Measurements from ENCODE around the gene HDAC8. TPM values are rescaled to one million over a fixed set of nuclear protein-coding genes. Genes with fewer than 3 reads are reported as not detected.
"Not testable (repeated sequence)": the region's sequence is repeated elsewhere in the genome, so short reads cannot be mapped to it uniquely, and the experiment has no call there.

Gene HDAC8
- total RNA-seq, 1 experiment from 2014 or later = 45.2 TPM

DNA sequence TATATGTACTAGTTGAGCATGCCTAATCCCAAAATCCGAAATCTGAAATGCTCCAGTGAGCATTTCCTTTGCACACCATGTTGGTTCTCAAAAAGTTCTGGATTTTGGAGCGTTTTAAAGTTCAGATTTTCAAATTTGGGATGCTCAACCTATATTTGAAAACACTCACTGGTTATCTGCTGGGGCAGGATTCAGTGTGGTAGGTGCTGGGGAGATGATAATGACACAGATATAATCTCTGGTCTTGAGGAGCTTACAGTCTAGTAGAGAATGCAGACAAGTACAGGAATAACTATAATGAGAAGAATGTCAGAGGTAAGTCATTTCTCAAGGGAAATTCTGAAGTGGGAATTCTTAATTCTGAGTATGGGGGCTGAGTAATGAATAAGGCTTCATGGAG lies 207.5 kb downstream of the HDAC8 start:
- Histone ChIP-seq H3K27me3 (no peaks in the 10 kb centered on the region), H3K4me1 (no peaks in the 10 kb centered on the region), H3K27ac (no peak overlapping the region), H3K9me3 (replicated peaks) (no peaks in the 10 kb centered on the region), H3K4me3 (no peak overlapping the region), H3K36me3 (no peaks in the 10 kb centered on the region)
- no peak for DNase-seq

- no peak overlapping the region for H3K27ac ChIP-seq
- no peak overlapping the region for H3K4me3 ChIP-seq
- H3K9me3 ChIP-seq (replicated peaks) = no peaks in the 10 kb centered on the region
- H3K36me3 ChIP-seq = no peaks in the 10 kb centered on the region
- H3K27me3 ChIP-seq = no peaks in the 10 kb centered on the region
- DNase-seq = no peak
- H3K4me1 ChIP-seq = no peaks in the 10 kb centered on the region
Observed at GRCh38 chrX:72360326-72360725, 212.3 kb downstream of the HDAC8 start.

DNA sequence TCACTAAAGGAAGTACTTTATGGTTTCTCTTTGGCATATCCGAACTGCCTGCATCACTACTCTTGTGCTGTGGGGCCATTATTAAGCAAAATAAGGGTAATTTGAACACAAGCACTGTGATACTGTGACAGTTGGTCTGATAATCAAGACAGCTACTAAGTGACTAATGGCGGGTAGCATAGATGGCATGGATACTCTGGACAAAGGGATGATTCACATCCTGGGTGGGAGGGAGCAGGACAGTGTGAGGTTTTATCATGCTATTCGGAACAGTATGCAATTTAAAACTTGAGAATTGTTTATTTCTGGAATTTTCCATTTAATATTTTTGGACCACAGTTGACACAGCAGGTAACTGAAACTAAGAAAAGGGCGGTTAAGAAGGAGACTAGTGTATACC lies 214.3 kb downstream of the HDAC8 start:
- Histone ChIP-seq H3K4me3 (no peak overlapping the region), H3K9me3 (replicated peaks) (no peaks in the 10 kb centered on the region), H3K4me1 (peaks cover 7% of the 10 kb centered on the region), H3K36me3 (no peaks in the 10 kb centered on the region), H3K27me3 (no peaks in the 10 kb centered on the region), H3K27ac (no peak overlapping the region)
- DNase-seq = no peak

DNA sequence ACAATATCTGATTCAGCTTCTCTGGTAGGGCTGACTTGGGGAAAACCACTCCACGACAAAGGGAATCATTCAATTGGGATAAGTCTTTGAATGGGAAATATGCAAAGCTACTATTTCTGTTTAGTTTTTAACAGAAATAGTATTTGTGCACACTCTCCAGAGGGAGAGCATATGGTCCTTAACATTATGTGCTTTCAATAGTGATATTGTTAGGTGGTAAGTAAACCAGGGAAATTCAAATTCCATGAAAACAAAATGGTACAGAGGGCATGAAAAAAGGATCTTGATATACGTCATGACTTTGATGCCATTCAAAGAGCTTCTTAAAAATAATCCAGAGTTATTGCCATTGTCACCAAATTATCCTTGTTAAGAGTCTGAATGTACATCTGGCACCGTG lies 219.9 kb downstream of the HDAC8 start:
- DNase-seq = no peak
- Histone ChIP-seq H3K4me1 (peaks cover 10% of the 10 kb centered on the region), H3K36me3 (peaks cover 4% of the 10 kb centered on the region; the same call in 1 of the 2 replicates), H3K4me3 (no peak overlapping the region), H3K27ac (no peak overlapping the region), H3K9me3 (replicated peaks) (no peaks in the 10 kb centered on the region), H3K27me3 (no peaks in the 10 kb centered on the region)

DNA sequence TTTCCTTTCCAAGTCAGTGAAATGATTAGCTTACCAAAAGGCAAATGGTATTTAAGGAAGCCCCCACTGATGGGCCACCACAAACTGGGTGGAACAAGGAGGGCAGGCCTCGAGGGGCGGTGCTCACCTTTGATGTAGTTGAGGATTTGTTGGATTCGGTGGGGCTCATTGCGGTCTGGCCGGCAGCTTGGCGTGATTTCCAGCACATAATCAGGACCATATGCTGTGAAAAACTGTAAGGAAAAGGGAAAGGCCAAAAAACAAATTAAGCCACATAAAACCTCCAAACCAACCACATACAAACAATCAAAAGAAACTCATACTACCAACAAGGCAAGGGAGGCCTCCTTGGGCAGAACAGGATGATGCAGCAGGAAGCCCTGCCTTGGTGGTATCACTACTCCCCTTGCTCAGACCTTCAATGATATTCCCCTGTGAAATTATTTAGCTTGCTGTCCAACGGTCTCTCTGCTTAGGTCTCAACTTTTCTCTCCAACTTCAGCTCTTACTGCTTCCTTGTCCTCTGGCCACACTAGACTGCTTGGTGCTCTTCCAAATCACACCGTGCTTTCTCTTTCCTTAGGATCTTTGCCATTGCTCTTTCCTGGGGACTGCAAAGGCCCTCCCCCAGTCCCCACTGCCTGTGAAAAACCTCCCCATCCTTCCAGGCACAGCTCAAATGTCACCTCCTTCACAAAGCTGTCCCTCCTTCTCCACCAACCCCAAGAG lies 220.9 kb downstream of the HDAC8 start:
- Histone ChIP-seq H3K9me3 (replicated peaks) (no peaks in the 10 kb centered on the region), H3K36me3 (peaks cover 4% of the 10 kb centered on the region; the same call in 1 of the 2 replicates), H3K27me3 (no peaks in the 10 kb centered on the region), H3K4me3 (no peak overlapping the region), H3K27ac (no peak overlapping the region), H3K4me1 (peaks cover 10% of the 10 kb centered on the region)
- no peak for DNase-seq

GRCh38 chrX:72349190-72349589 lies 223.5 kb downstream of the HDAC8 start:
- Histone ChIP-seq H3K36me3 (peaks cover 4% of the 10 kb centered on the region; the same call in 1 of the 2 replicates), H3K27me3 (no peaks in the 10 kb centered on the region), H3K27ac (no peak overlapping the region), H3K4me3 (no peak overlapping the region), H3K4me1 (peaks cover 10% of the 10 kb centered on the region), H3K9me3 (replicated peaks) (no peaks in the 10 kb centered on the region)
- DNase-seq = no peak

GRCh38 chrX:72348247-72348979 lies 224.2 kb downstream of the HDAC8 start:
- Histone ChIP-seq H3K27ac (no peak overlapping the region), H3K4me3 (no peak overlapping the region), H3K9me3 (replicated peaks) (no peaks in the 10 kb centered on the region), H3K4me1 (peaks cover 4% of the 10 kb centered on the region; the same call in 1 of the 2 replicates), H3K27me3 (no peaks in the 10 kb centered on the region), H3K36me3 (peaks cover 4% of the 10 kb centered on the region; the same call in 1 of the 2 replicates)
- no peak for DNase-seq

DNA sequence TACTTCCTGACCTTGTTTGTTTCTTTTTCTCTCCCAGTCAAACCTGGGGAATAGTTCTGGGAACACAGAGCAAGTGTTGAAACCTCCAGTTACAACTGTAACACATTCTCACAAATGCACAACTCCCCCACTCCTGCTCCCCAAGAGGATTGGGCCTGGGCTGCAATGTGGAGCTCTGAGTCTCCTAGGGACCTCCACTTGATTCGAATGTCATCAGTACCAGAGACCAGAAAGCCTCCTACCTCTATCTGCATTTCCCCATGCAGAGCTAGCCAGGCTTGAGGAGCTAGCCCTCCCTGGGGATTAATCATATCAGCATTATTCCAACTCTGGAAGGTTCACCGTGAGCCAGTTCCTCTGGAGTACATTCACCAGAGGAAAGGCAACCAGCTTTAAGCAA lies 225.3 kb downstream of the HDAC8 start:
- no peaks in the 10 kb centered on the region for H3K4me1 ChIP-seq
- no peak overlapping the region for H3K27ac ChIP-seq
- no peak for DNase-seq
- no peaks in the 10 kb centered on the region for H3K9me3 ChIP-seq (replicated peaks)
- peaks cover 4% of the 10 kb centered on the region; the same call in 1 of the 2 replicates for H3K36me3 ChIP-seq
- no peaks in the 10 kb centered on the region for H3K27me3 ChIP-seq
- no peak overlapping the region for H3K4me3 ChIP-seq

- no peaks in the 10 kb centered on the region for H3K4me1 ChIP-seq
- no peak overlapping the region for H3K4me3 ChIP-seq
- no peak for DNase-seq
Observed at GRCh38 chrX:72346302-72346949, 226.2 kb downstream of the HDAC8 start.

DNA sequence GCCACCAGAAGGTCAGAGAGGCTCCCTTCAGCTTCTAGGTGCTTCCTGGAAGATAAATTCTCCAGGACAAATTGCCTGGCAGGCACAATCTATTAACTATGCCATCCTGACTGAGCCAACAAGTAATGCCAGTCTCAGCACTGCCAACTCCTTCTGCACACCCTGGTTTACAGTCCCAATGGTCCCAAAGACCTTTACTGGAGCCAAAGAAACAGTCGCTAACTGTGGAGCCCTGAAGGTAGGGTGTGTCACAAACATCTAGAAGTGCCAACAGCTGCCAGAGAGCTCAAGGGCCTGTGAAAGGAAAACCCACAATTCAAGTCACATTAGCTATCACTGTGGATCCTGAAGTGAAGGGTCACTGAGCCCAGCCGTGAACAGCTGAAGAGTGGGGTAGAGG lies 232.0 kb downstream of the HDAC8 start:
- no peak overlapping the region for H3K4me3 ChIP-seq
- 0 out of 2 replicates have a peak, but pooled peaks cover 3% of the 10 kb centered on the region for H3K4me1 ChIP-seq
- DNase-seq = peak in 1 of 2 experiments; percentile 22
- no peak overlapping the region for H3K27ac ChIP-seq
- no peaks in the 10 kb centered on the region for H3K9me3 ChIP-seq (replicated peaks)
- H3K36me3 ChIP-seq = no peaks in the 10 kb centered on the region
- H3K27me3 ChIP-seq = no peaks in the 10 kb centered on the region

More at GRCh38 chrX:72346302-72346949, 226.2 kb downstream of the HDAC8 start:
- Histone ChIP-seq H3K27ac (no peak overlapping the region), H3K36me3 (peaks cover 4% of the 10 kb centered on the region; the same call in 1 of the 2 replicates), H3K27me3 (no peaks in the 10 kb centered on the region), H3K9me3 (replicated peaks) (no peaks in the 10 kb centered on the region)

- Histone ChIP-seq H3K4me1 (0 out of 2 replicates have a peak, but pooled peaks cover 3% of the 10 kb centered on the region), H3K27me3 (no peaks in the 10 kb centered on the region), H3K27ac (no peak overlapping the region), H3K9me3 (replicated peaks) (no peaks in the 10 kb centered on the region), H3K4me3 (no peak overlapping the region), H3K36me3 (no peaks in the 10 kb centered on the region)
- DNase-seq = no peak
Observed at GRCh38 chrX:72340041-72340440, 232.6 kb downstream of the HDAC8 start.

- Histone ChIP-seq H3K4me1 (no peaks in the 10 kb centered on the region), H3K27ac (no peak overlapping the region), H3K4me3 (no peak overlapping the region), H3K9me3 (replicated peaks) (no peaks in the 10 kb centered on the region), H3K27me3 (no peaks in the 10 kb centered on the region), H3K36me3 (no peaks in the 10 kb centered on the region)
- no peak for DNase-seq
Observed at GRCh38 chrX:72330131-72330530, 242.5 kb downstream of the HDAC8 start.

DNA sequence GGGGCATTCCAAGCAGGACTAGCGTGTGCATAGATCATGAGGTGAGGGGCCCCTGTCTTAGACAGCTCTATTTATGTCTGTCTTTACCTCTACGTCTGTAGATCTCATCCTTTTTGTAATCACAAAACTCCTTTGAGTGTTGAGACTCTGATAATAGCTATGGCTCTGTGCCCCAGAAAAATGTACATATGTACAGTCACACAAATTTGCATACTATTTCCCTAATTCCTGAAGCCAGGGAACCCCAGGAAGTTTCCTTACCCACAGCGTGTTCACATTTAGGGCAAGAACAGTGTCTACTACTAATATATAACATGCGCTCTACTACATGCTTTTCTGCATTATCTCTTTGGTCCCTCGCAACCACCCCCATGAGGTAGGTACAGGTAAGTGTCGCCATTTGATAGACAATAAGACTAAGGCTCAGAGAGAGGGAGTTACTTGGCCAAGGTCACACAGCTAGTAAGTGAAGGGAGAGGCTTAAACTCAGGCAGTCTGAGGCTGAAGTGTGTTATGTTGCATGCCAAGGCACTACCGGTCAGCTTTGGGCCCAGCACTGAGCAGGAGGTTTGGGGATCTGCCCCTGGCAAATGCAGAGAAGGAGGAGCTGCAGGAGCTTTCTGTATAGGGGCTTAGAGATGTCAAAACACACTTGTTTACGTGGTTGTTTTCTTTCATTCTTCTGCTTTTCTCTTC lies 245.9 kb downstream of the HDAC8 start:
- Histone ChIP-seq H3K9me3 (replicated peaks) (no peaks in the 10 kb centered on the region), H3K4me3 (no peak overlapping the region), H3K27ac (no peak overlapping the region), H3K27me3 (no peaks in the 10 kb centered on the region), H3K4me1 (no peaks in the 10 kb centered on the region), H3K36me3 (no peaks in the 10 kb centered on the region)
- no peak for DNase-seq

DNA sequence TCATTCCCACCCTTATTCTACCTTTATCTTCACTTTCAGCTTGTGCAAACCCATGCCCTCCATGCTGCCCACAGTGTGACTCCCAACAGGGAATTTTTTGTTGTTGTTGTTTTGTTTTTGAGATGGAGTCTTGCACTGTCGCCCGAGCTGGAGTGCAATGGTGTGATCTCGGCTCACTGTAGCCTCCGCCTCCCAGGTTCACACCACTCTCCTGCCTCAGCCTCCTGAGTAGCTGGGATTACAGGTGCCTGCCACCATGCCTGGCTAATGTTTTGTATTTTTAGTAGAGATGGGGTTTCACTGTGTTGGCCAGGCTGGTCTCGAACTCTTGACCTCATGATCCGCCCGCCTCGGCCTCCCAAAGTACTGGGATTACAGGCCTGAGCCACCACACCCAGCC lies 253.0 kb downstream of the HDAC8 start:
- not testable (repeated sequence) for H3K36me3 ChIP-seq; H3K27me3 ChIP-seq; H3K9me3 ChIP-seq (replicated peaks); H3K4me3 ChIP-seq; DNase-seq; H3K27ac ChIP-seq; H3K4me1 ChIP-seq
